Activated naive CD4-positive, alpha-beta T cell treated with Interleukin-2 at 50 U/mL for 16 hours (primary cell): ENCODE data around the gene MARK2.

Experiments used
- DNase-seq: peaks from one replicate; pipeline ENCODE4 v3.0.0-alpha.2; 2020

MARK2 gene

GRCh38 chr11:63884196-63884932, 45.5 kb downstream of the MARK2 start:
- no peak for DNase-seq

GRCh38 chr11:63887386-63887999, 48.6 kb downstream of the MARK2 start:
- DNase-seq: no peak

GRCh38 chr11:63888170-63889086, 49.5 kb downstream of the MARK2 start:
- DNase-seq: peak; percentile 61

- DNase-seq: no peak
Measured at GRCh38 chr11:63889344-63889743, 50.4 kb downstream of the MARK2 start.

- DNase-seq: no peak
Measured at GRCh38 chr11:63890368-63890767, 51.5 kb downstream of the MARK2 start.

GRCh38 chr11:63892228-63892627, 53.3 kb downstream of the MARK2 start:
- no peak for DNase-seq

GRCh38 chr11:63893355-63893754, 54.4 kb downstream of the MARK2 start:
- DNase-seq: no peak

- no peak for DNase-seq
Measured at GRCh38 chr11:63896071-63896470, 57.2 kb downstream of the MARK2 start.

GRCh38 chr11:63897459-63898146, 58.7 kb downstream of the MARK2 start:
- DNase-seq: no peak

GRCh38 chr11:63901660-63902059, 62.8 kb downstream of the MARK2 start:
- DNase-seq: no peak

GRCh38 chr11:63903884-63904283, 65.0 kb downstream of the MARK2 start:
- no peak for DNase-seq

GRCh38 chr11:63904743-63905142, 65.8 kb downstream of the MARK2 start:
- no peak for DNase-seq

GRCh38 chr11:63905179-63905578, 66.3 kb downstream of the MARK2 start:
- no peak for DNase-seq

- DNase-seq: no peak
Measured at GRCh38 chr11:63906087-63906486, 67.2 kb downstream of the MARK2 start.

GRCh38 chr11:63906585-63906984, 67.7 kb downstream of the MARK2 start:
- DNase-seq: peak; percentile 51

GRCh38 chr11:63907063-63907462, 68.2 kb downstream of the MARK2 start:
- no peak for DNase-seq

- no peak for DNase-seq
Measured at GRCh38 chr11:63907808-63908530, 69.1 kb downstream of the MARK2 start.

- DNase-seq: no peak
Measured at GRCh38 chr11:63908631-63909401, 69.9 kb downstream of the MARK2 start.

GRCh38 chr11:63909591-63910506, 70.9 kb downstream of the MARK2 start:
- no peak for DNase-seq

- DNase-seq: no peak
Measured at GRCh38 chr11:63910675-63911074, 71.8 kb downstream of the MARK2 start.
